Melanocyte of skin (primary cell): Measurements from ENCODE around the gene PITPNC1. TPM values are rescaled to one million over a fixed set of nuclear protein-coding genes. Genes with fewer than 3 reads are reported as not detected.

Experiments
- small RNA-seq, 2 donors: library from RNA; depleted of rRNA; stranded (forward); fragments of <200 nt; gene quantifications; one replicate each; pipeline ENCODE3, GENCODE V24; 2012
- total RNA-seq, 2 donors: library from RNA; depleted of rRNA; stranded (reverse); fragments of >200 nt; gene quantifications; 2 replicates each; pipeline ENCODE4 v1.2.3, GENCODE V29; 2012

Gene PITPNC1
- total RNA-seq = 1 to 10 TPM; 3.0 to 4.8 TPM

GRCh38 chr17:67376737-67377487 is at the start of gene PITPNC1:
TSS of gene PITPNC1 (plus strand) at chr17:67377281.

GRCh38 chr17:67366193-67367157 is 10.6 kb upstream of the PITPNC1 start, which contains the start of gene PSMD12:
TSS of gene PSMD12 (minus strand) at chr17:67366577. CDS start at chr17:67366519, 58 bp downstream.

GRCh38 chr17:67717624-67718324 is 340.7 kb downstream of the PITPNC1 start, which contains the start of gene NOL11:
TSS of gene NOL11 (plus strand) at chr17:67717936. CDS start at chr17:67717948, 12 bp downstream.

Small RNA genes within 50 kb of the gene (small RNA-seq; reads per million reads assigned to genes)
- gene MIR548AA2 = 0 reads per million in 2 donors
- 0 reads per million in 2 donors for gene MIR548D2
- gene RF00019 = 0 reads per million in 2 donors
- gene RN7SL756P = 0 reads per million in 2 donors
- 36.3 to 112 reads per million in 2 donors for gene SNORA38B

Other genes with a start within 250 kb of the PITPNC1 start
- gene HELZ, start 132.1 kb upstream of the PITPNC1 start, total RNA-seq = 10 to 100 TPM; 62.3 to 91.2 TPM
- gene PSMD12, start 10.7 kb upstream of the PITPNC1 start, total RNA-seq = 10 to 100 TPM; 14.8 to 21.0 TPM